DMS53 treated with DMSO at 0.1 percent for 48 hours (cell line): Measurements from ENCODE around the gene AFF1.
"Not testable (repeated sequence)": the region's sequence is repeated elsewhere in the genome, so short reads cannot be mapped to it uniquely, and the experiment has no call there.

Experiments used
- DNase-seq: peaks from one replicate; lab custom pipeline; 2025; ENCODE audit not compliant: unreplicated experiment; lab: John Stamatoyannopoulos, UW

The AFF1 gene

GRCh38 chr4:87077914-87078585 lies 143.2 kb downstream of the AFF1 start:
- DNase-seq, result no peak

GRCh38 chr4:87078987-87079486 lies 144.2 kb downstream of the AFF1 start:
- DNase-seq, result no peak

GRCh38 chr4:87079967-87080366 lies 145.2 kb downstream of the AFF1 start:
- no peak for DNase-seq

- DNase-seq, result no peak
These were observed 145.7 kb downstream of the AFF1 start for GRCh38 chr4:87080462-87080861.

- no peak for DNase-seq
These were observed 147.0 kb downstream of the AFF1 start for GRCh38 chr4:87081826-87082225.

- DNase-seq, result not testable (repeated sequence)
These were observed 150.9 kb downstream of the AFF1 start for GRCh38 chr4:87085732-87086131.

GRCh38 chr4:87086143-87086805 lies 151.5 kb downstream of the AFF1 start:
- no peak for DNase-seq

- DNase-seq, result no peak
These were observed 152.2 kb downstream of the AFF1 start for GRCh38 chr4:87087015-87087414.

GRCh38 chr4:87087420-87087819 lies 152.6 kb downstream of the AFF1 start:
- no peak for DNase-seq

- DNase-seq, result no peak
These were observed 153.4 kb downstream of the AFF1 start for GRCh38 chr4:87088186-87088585.

GRCh38 chr4:87089368-87089767 lies 154.6 kb downstream of the AFF1 start:
- peak; percentile 6 for DNase-seq

GRCh38 chr4:87090305-87090704 lies 155.5 kb downstream of the AFF1 start:
- DNase-seq, result no peak

- DNase-seq, result no peak
These were observed 157.8 kb downstream of the AFF1 start for GRCh38 chr4:87092389-87093141.

GRCh38 chr4:87093443-87094123 lies 158.8 kb downstream of the AFF1 start:
- DNase-seq, result peak; percentile 38

GRCh38 chr4:87097075-87097474 lies 162.3 kb downstream of the AFF1 start:
- no peak for DNase-seq

- DNase-seq, result no peak
These were observed 165.4 kb downstream of the AFF1 start for GRCh38 chr4:87100168-87100567.

- DNase-seq, result no peak
These were observed 166.9 kb downstream of the AFF1 start for GRCh38 chr4:87101543-87102199.

GRCh38 chr4:87103086-87103485 lies 168.3 kb downstream of the AFF1 start:
- no peak for DNase-seq

GRCh38 chr4:87103691-87104187 lies 168.9 kb downstream of the AFF1 start:
- DNase-seq, result no peak

- DNase-seq, result no peak
These were observed 170.5 kb downstream of the AFF1 start for GRCh38 chr4:87105101-87105845.
